ENCODE measurements around the gene SHB. TPM values are rescaled to one million over a fixed set of nuclear protein-coding genes. Genes with fewer than 3 reads are reported as not detected.

SHB gene
- total and polyA plus RNA-seq, 2 of the 13 experiments (the other 11 are each of a cell fraction or from before 2014, with no cell fraction given) = 19.4 to 20.7 TPM

- TF ChIP-seq SAP130 (CRISPR knock-in tag; IDR thresholded peaks at IDR 0.05; ENCODE audit: low read depth) (peak; percentile 95), ATF3 (CRISPR knock-in tag; IDR thresholded peaks at IDR 0.05) (no peak), ZNF235 (CRISPR knock-in tag; IDR thresholded peaks at IDR 0.05; ENCODE audit: borderline replicate concordance) (no peak), SNAPC4 (CRISPR knock-in tag; IDR thresholded peaks at IDR 0.05) (no peak), ZZZ3 (CRISPR knock-in tag; IDR thresholded peaks at IDR 0.05; ENCODE audit: borderline replicate concordance) (no peak), HINFP (CRISPR knock-in tag; IDR thresholded peaks at IDR 0.05; ENCODE audit: low read depth) (peak; percentile 64; the same call in 1 of the 2 replicates), ARID4A (CRISPR knock-in tag; IDR thresholded peaks at IDR 0.05; ENCODE audit: borderline replicate concordance) (peak; percentile 83; the same call in 1 of the 2 replicates), ZNF414 (CRISPR knock-in tag; IDR thresholded peaks at IDR 0.05) (no peak), HMGXB4 (CRISPR knock-in tag; IDR thresholded peaks at IDR 0.05; ENCODE audit: borderline replicate concordance in 1 of 2, low read depth in 1 of 2) (0 out of 4 replicates have a peak, but pooled peaks have one; percentile 20 to 34), ZNF776 (CRISPR knock-in tag; IDR thresholded peaks at IDR 0.05) (no peak), ZBTB1 (CRISPR knock-in tag; IDR thresholded peaks at IDR 0.05; ENCODE audit: borderline replicate concordance) (no peak), ZFP37 (CRISPR knock-in tag; IDR thresholded peaks at IDR 0.05; ENCODE audit: borderline replicate concordance) (peak; percentile 93; the same call in 1 of the 2 replicates)
These were observed 9.6 kb downstream of the SHB start (continued) for GRCh38 chr9:38059233-38059936.

Data from HepG2 (cell line).